Measurements from ENCODE around the gene POLR3K. TPM values are rescaled to one million over a fixed set of nuclear protein-coding genes. Genes with fewer than 3 reads are reported as not detected.
"Not testable (repeated sequence)": the region's sequence is repeated elsewhere in the genome, so short reads cannot be mapped to it uniquely, and the experiment has no call there.

POLR3K gene
- total RNA-seq, 1 donor from 2014 or later = 12.0 TPM

GRCh38 chr16:55571-56136, 2.2 kb upstream of the POLR3K start:
- peaks cover 43% of the 10 kb centered on the region for H3K36me3 ChIP-seq

GRCh38 chr16:54237-54581, 801 bp upstream of the POLR3K start:
- TF ChIP-seq CTCF (IDR thresholded peaks at IDR 0.05) = no peak
- Histone ChIP-seq H3K4me3 (peak overlapping the region; percentile 90), H3K36me3 (peaks cover 29% of the 10 kb centered on the region), H3K27ac (peak overlapping the region; percentile 76), H3K27me3 (no peaks in the 10 kb centered on the region), H3K4me1 (peaks cover 10% of the 10 kb centered on the region), H3K9me3 (no peaks in the 10 kb centered on the region)
- intact Hi-C loops (cut with DNase I) = no loop called here
- ATAC-seq (no peak), DNase-seq (no peak)

More at GRCh38 chr16:55571-56136, 2.2 kb upstream of the POLR3K start:
- Histone ChIP-seq H3K27ac (no peak overlapping the region), H3K9me3 (no peaks in the 10 kb centered on the region), H3K27me3 (no peaks in the 10 kb centered on the region), H3K4me3 (no peak overlapping the region), H3K4me1 (peaks cover 10% of the 10 kb centered on the region)
- ATAC-seq (no peak), DNase-seq (no peak)
- no peak for TF ChIP-seq CTCF (IDR thresholded peaks at IDR 0.05)
- intact Hi-C loops (cut with DNase I) = no loop called here

GRCh38 chr16:50769-51591, 2.4 kb downstream of the POLR3K start:
- Histone ChIP-seq H3K27ac (no peak overlapping the region), H3K27me3 (no peaks in the 10 kb centered on the region), H3K9me3 (no peaks in the 10 kb centered on the region), H3K4me1 (peaks cover 10% of the 10 kb centered on the region), H3K36me3 (peaks cover 13% of the 10 kb centered on the region), H3K4me3 (no peak overlapping the region)
- no peak for TF ChIP-seq CTCF (IDR thresholded peaks at IDR 0.05)
- DNase-seq (no peak), ATAC-seq (no peak)
- intact Hi-C loops (cut with DNase I) = no loop called here

DNA sequence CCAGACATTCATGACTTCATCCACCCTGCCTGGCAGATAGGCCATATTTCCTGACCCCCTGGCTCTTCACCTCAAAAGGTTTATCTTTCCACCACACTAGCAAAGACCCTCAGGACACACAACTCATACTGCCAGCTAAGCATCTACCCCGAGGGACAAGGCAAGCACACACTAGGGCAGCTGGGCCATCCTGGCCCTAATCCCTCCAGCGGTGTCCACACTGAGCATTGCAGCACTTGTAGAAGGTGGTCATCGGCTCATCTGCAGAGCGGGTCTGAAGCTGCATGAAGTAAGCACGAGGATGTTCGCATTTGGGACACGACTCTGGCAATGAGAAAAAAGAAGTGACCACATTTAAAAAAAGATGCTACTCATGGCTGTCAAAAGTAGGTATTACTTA, 6.2 kb downstream of the POLR3K start:
- H3K27me3 ChIP-seq = no peaks in the 10 kb centered on the region
- ATAC-seq (no peak), DNase-seq (no peak)
- H3K27ac ChIP-seq = no peak overlapping the region
- H3K4me1 ChIP-seq = peaks cover 5% of the 10 kb centered on the region
- H3K4me3 ChIP-seq = no peak overlapping the region
- H3K36me3 ChIP-seq = peaks cover 24% of the 10 kb centered on the region
- no peaks in the 10 kb centered on the region for H3K9me3 ChIP-seq
- intact Hi-C loops (cut with DNase I) = no loop called here
- TF ChIP-seq CTCF (IDR thresholded peaks at IDR 0.05) = no peak

- DNase-seq; H3K27me3 ChIP-seq; ATAC-seq; intact Hi-C loops (cut with DNase I); H3K4me3 ChIP-seq; H3K27ac ChIP-seq; H3K9me3 ChIP-seq; H3K4me1 ChIP-seq: not testable (repeated sequence)
- peaks cover 24% of the 10 kb centered on the region for H3K36me3 ChIP-seq
These were observed 6.9 kb downstream of the POLR3K start for GRCh38 chr16:46510-46909.

GRCh38 chr16:45454-45853, 8.0 kb downstream of the POLR3K start:
- no peaks in the 10 kb centered on the region for H3K27me3 ChIP-seq
- H3K9me3 ChIP-seq = no peaks in the 10 kb centered on the region
- peaks cover 24% of the 10 kb centered on the region for H3K36me3 ChIP-seq
- no peak for ATAC-seq
- H3K4me3 ChIP-seq = no peak overlapping the region
- intact Hi-C loops (cut with DNase I) = no loop called here
- no peak overlapping the region for H3K27ac ChIP-seq
- no peaks in the 10 kb centered on the region for H3K4me1 ChIP-seq
- no peak for TF ChIP-seq CTCF (IDR thresholded peaks at IDR 0.05)
- DNase-seq = no peak

Data from upper lobe of right lung (tissue), 1 donor.